ENCODE data around the gene NPAS3.

Gene NPAS3

GRCh38 chr14:33833706-33834465 is 895.2 kb downstream of the NPAS3 start:
- no peak for DNase-seq

- DNase-seq = no peak
These were observed 896.0 kb downstream of the NPAS3 start for GRCh38 chr14:33834466-33835260.

- DNase-seq = no peak
These were observed 896.6 kb downstream of the NPAS3 start for GRCh38 chr14:33835261-33835655.

- no peak for DNase-seq
These were observed 897.0 kb downstream of the NPAS3 start for GRCh38 chr14:33835677-33836076.

GRCh38 chr14:33836203-33836899 is 897.7 kb downstream of the NPAS3 start:
- no peak for DNase-seq

GRCh38 chr14:33836900-33837577 is 898.4 kb downstream of the NPAS3 start:
- no peak for DNase-seq

GRCh38 chr14:33837943-33838683 is 899.4 kb downstream of the NPAS3 start:
- no peak for DNase-seq

- peak; percentile 47 for DNase-seq
These were observed 900.8 kb downstream of the NPAS3 start for GRCh38 chr14:33839193-33840076.

GRCh38 chr14:33840797-33841196 is 902.1 kb downstream of the NPAS3 start:
- DNase-seq = no peak

GRCh38 chr14:33842299-33842698 is 903.6 kb downstream of the NPAS3 start:
- DNase-seq = no peak

GRCh38 chr14:33844118-33844517 is 905.4 kb downstream of the NPAS3 start:
- no peak for DNase-seq

GRCh38 chr14:33846100-33846824 is 907.6 kb downstream of the NPAS3 start:
- DNase-seq = no peak

GRCh38 chr14:33847066-33847465 is 908.4 kb downstream of the NPAS3 start:
- DNase-seq = no peak

- no peak for DNase-seq
These were observed 909.3 kb downstream of the NPAS3 start for GRCh38 chr14:33848009-33848408.

- DNase-seq = no peak
These were observed 910.2 kb downstream of the NPAS3 start for GRCh38 chr14:33848706-33849454.

GRCh38 chr14:33849455-33849801 is 910.7 kb downstream of the NPAS3 start:
- no peak for DNase-seq

GRCh38 chr14:33850826-33851225 is 912.1 kb downstream of the NPAS3 start:
- DNase-seq = no peak

- no peak for DNase-seq
These were observed 912.7 kb downstream of the NPAS3 start for GRCh38 chr14:33851366-33851765.

GRCh38 chr14:33851931-33852330 is 913.3 kb downstream of the NPAS3 start:
- DNase-seq = no peak

All from activated CD8-positive, alpha-beta memory T cell treated with anti-CD3 and anti-CD28 coated beads, Interleukin-2, amount 50 U/mL, for 4 hours (primary cell).